ENCODE data around the gene MBNL1.

- TF ChIP-seq RAD21 (IDR thresholded peaks at IDR 0.05; ENCODE audit: low read length): no peak
- TF ChIP-seq CTCF (conservative IDR thresholded peaks at IDR 0.05; ENCODE audit: low read depth, low read length): no peak
- peak; percentile 68; the same call in 1 of the 2 replicates for TF ChIP-seq FOS (IDR thresholded peaks at IDR 0.05; ENCODE audit: low read depth, low read length)
- no peak for TF ChIP-seq POLR2A (IDR thresholded peaks at IDR 0.05; ENCODE audit: low read depth, low read length)
- TF ChIP-seq CEBPB (IDR thresholded peaks at IDR 0.05; ENCODE audit: low read depth, low read length): peak; percentile 85
- no peak for TF ChIP-seq NFE2L2 (IDR thresholded peaks at IDR 0.05; ENCODE audit: low read depth, low read length)
- TF ChIP-seq USF2 (IDR thresholded peaks at IDR 0.05; ENCODE audit: low read depth, low read length): no peak
- TF ChIP-seq MAZ (IDR thresholded peaks at IDR 0.05; ENCODE audit: borderline replicate concordance, low read depth, low read length): no peak
Observed at GRCh38 chr3:152302521-152303021, 33.8 kb downstream of the MBNL1 start.
